HepG2 (cell line): ENCODE measurements around the gene ATRIP. TPM values are rescaled to one million over a fixed set of nuclear protein-coding genes. Genes with fewer than 3 reads are reported as not detected.

Source experiments
- AHDC1 ChIP-seq: sonication (generic); formaldehyde crosslinking; IDR thresholded peaks from 2 replicates; pipeline ENCODE4 v1.5.1; 2020; ENCODE audit warnings: mild to moderate bottlenecking, missing genetic modification reagents, borderline replicate concordance
- ATF7-NPFF ChIP-seq: sonication (generic); formaldehyde crosslinking; IDR thresholded peaks from 2 replicates; pipeline ENCODE4 v1.8.1; 2023; ENCODE audit warnings: mild to moderate bottlenecking, low read depth, missing genetic modification reagents, moderate library complexity
- HNF1A ChIP-seq, 2 experiments: sonication (generic) in 1 of 2; formaldehyde crosslinking in 1 of 2; IDR thresholded peaks; 2 replicates each; pipeline versions ENCODE4 v1.4.0 to v1.6.1; 2016 to 2020; ENCODE audit warnings: borderline replicate concordance in 1 of 2, low read depth in 1 of 2, mild to moderate bottlenecking in 1 of 2, missing genetic modification reagents in 1 of 2
- LCORL ChIP-seq, 2 experiments: fragments of 450-650 bp in 1 of 2; sonication (generic) in 1 of 2; formaldehyde crosslinking in 1 of 2; IDR thresholded peaks; 2 replicates each; pipeline versions ENCODE4 v1.5.0 to v1.6.1; 2017 to 2020; ENCODE audit warnings: antibody characterized with exemption in 1 of 2, missing genetic modification reagents in 1 of 2
- SP140L ChIP-seq: sonication (generic); formaldehyde crosslinking; IDR thresholded peaks from 2 replicates; pipeline ENCODE4 v1.4.0; 2020; ENCODE audit warnings: missing genetic modification reagents, borderline replicate concordance
- ZNF136 ChIP-seq: sonication (generic); formaldehyde crosslinking; IDR thresholded peaks from 2 replicates; pipeline ENCODE4 v1.8.1; 2022; ENCODE audit warnings: low read depth, mild to moderate bottlenecking, moderate library complexity, missing genetic modification reagents
- polyA plus RNA-seq, 8 experiments: library from polyadenylated mRNA; depleted of rRNA in 3 of 8; stranded (reverse) in 7 of 8; unstranded in 1 of 8; fragments of >200 nt; fragmentation: Illumina TruSeq in 4 of 8; extraction: Trizol in 4 of 8; gene quantifications; 2 replicates each; pipeline versions ENCODE4 v1.2.1 to v1.2.3, GENCODE V29; 2011 to 2016; ENCODE audit warnings: low read depth in 4 of 8, missing spikeins in 1 of 8, mixed read lengths in 1 of 8; ENCODE audit not compliant: insufficient read depth in 1 of 8
- total RNA-seq, 5 experiments: library from RNA; depleted of rRNA; stranded (reverse); fragments of >200 nt; fragmentation: Illumina TruSeq; extraction: Trizol; gene quantifications; 2 replicates each; pipeline ENCODE4 v1.2.3, GENCODE V29; 2016; ENCODE audit warnings: low read depth in 1 of 5
- TF ChIP-seq, protein P1 (sequence below): fragments of 450-650 bp; IDR thresholded peaks from 2 replicates; pipeline ENCODE4 v1.6.1; 2017; ENCODE audit warnings: mild to moderate bottlenecking
- TF ChIP-seq, protein P2 (sequence below): sonication (generic); formaldehyde crosslinking; IDR thresholded peaks from 2 replicates; pipeline ENCODE4 v1.4.0; 2020; ENCODE audit warnings: mild to moderate bottlenecking, missing genetic modification reagents

ATRIP gene
- total and polyA plus RNA-seq, 2 of the 13 experiments (the other 11 are each of a cell fraction or from before 2014, with no cell fraction given), result 5.1 to 12.5 TPM

- TF ChIP-seq HNF1A (IDR thresholded peaks at IDR 0.05; ENCODE audit: low read depth), result no peak
- no peak for TF ChIP-seq HNF1A (CRISPR knock-in tag; IDR thresholded peaks at IDR 0.05; ENCODE audit: borderline replicate concordance)
- no peak for TF ChIP-seq LCORL (IDR thresholded peaks at IDR 0.05)
- peak; percentile 86 for TF ChIP-seq LCORL (CRISPR knock-in tag; IDR thresholded peaks at IDR 0.05)
- no peak for TF ChIP-seq AHDC1
- TF ChIP-seq, protein P1, sequence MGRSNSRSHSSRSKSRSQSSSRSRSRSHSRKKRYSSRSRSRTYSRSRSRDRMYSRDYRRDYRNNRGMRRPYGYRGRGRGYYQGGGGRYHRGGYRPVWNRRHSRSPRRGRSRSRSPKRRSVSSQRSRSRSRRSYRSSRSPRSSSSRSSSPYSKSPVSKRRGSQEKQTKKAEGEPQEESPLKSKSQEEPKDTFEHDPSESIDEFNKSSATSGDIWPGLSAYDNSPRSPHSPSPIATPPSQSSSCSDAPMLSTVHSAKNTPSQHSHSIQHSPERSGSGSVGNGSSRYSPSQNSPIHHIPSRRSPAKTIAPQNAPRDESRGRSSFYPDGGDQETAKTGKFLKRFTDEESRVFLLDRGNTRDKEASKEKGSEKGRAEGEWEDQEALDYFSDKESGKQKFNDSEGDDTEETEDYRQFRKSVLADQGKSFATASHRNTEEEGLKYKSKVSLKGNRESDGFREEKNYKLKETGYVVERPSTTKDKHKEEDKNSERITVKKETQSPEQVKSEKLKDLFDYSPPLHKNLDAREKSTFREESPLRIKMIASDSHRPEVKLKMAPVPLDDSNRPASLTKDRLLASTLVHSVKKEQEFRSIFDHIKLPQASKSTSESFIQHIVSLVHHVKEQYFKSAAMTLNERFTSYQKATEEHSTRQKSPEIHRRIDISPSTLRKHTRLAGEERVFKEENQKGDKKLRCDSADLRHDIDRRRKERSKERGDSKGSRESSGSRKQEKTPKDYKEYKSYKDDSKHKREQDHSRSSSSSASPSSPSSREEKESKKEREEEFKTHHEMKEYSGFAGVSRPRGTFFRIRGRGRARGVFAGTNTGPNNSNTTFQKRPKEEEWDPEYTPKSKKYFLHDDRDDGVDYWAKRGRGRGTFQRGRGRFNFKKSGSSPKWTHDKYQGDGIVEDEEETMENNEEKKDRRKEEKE, result no peak
- no peak for TF ChIP-seq ATF7-NPFF (CRISPR knock-in tag)
- TF ChIP-seq, protein P2, sequence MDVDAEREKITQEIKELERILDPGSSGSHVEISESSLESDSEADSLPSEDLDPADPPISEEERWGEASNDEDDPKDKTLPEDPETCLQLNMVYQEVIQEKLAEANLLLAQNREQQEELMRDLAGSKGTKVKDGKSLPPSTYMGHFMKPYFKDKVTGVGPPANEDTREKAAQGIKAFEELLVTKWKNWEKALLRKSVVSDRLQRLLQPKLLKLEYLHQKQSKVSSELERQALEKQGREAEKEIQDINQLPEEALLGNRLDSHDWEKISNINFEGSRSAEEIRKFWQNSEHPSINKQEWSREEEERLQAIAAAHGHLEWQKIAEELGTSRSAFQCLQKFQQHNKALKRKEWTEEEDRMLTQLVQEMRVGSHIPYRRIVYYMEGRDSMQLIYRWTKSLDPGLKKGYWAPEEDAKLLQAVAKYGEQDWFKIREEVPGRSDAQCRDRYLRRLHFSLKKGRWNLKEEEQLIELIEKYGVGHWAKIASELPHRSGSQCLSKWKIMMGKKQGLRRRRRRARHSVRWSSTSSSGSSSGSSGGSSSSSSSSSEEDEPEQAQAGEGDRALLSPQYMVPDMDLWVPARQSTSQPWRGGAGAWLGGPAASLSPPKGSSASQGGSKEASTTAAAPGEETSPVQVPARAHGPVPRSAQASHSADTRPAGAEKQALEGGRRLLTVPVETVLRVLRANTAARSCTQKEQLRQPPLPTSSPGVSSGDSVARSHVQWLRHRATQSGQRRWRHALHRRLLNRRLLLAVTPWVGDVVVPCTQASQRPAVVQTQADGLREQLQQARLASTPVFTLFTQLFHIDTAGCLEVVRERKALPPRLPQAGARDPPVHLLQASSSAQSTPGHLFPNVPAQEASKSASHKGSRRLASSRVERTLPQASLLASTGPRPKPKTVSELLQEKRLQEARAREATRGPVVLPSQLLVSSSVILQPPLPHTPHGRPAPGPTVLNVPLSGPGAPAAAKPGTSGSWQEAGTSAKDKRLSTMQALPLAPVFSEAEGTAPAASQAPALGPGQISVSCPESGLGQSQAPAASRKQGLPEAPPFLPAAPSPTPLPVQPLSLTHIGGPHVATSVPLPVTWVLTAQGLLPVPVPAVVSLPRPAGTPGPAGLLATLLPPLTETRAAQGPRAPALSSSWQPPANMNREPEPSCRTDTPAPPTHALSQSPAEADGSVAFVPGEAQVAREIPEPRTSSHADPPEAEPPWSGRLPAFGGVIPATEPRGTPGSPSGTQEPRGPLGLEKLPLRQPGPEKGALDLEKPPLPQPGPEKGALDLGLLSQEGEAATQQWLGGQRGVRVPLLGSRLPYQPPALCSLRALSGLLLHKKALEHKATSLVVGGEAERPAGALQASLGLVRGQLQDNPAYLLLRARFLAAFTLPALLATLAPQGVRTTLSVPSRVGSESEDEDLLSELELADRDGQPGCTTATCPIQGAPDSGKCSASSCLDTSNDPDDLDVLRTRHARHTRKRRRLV, result no peak
- no peak for TF ChIP-seq SP140L (CRISPR knock-in tag)
- no peak for TF ChIP-seq ZNF136 (CRISPR knock-in tag)
Observed at GRCh38 chr3:48465531-48466378, 19.2 kb downstream of the ATRIP start (continued).
